ENCODE measurements around the gene KHNYN. TPM values are rescaled to one million over a fixed set of nuclear protein-coding genes. Genes with fewer than 3 reads are reported as not detected.

The KHNYN gene
- polyA plus RNA-seq, 1 experiment, result 19.7 TPM

DNA sequence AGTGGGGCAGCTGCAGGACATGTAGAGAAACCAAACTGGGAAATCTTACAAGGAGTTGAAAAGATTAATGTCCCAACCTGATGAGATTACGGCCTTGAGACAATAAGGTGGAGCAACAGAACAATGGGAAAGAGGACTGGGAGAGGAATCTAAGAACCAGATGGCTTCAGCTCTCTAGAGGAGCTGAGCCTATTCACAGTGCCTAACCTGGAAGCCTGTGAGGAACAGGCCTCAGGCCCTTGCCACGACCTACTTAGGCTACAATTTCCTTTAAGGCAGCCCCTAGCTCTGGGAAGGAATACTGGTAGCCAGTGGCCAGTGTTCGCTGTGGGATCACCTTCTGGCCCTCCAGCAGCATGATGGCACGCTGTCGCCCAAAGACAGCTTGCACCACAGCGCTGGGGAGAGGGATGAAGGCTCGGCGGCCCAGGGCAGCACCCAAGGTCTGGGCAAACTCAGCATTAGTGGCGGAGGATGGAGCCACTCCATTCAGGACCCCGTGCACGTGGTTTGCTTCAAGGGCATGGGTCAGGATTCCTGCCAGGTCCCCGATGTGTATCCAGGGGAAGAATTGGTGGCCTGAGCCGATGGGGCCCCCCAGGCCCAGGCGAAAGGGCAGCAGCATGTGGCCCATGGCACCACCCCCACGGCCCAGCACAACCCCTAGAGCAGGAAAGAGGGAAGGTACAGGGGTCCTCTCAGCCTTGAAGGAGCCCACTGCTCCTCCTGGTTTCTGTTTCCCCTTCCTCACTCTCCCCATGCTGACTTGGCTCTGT, 10.3 kb downstream of the KHNYN start:
- no peak for DNase-seq (ENCODE audit: low read depth)
- H3K27me3 ChIP-seq (ENCODE audit: control insufficient read depth, insufficient read depth, low read length), result no peaks in the 10 kb centered on the region
- ChIA-PET POLR2A (interaction anchor here (0.6 kb wide), 1 partner anchor 114 kb away, joined by 3 read pairs; no protein-coding TSS in a partner anchor), CTCF (interaction anchor here (0.8 to 3.6 kb wide), 5 partner anchors 9 to 132 kb away, joined by 3 to 42 read pairs (median 3); partner anchors contain the start of genes CBLN3, CIDEB and KHNYN)
- peaks cover 31% of the 10 kb centered on the region for H3K36me3 ChIP-seq (ENCODE audit: control insufficient read depth, insufficient read depth, low read length)
- TF ChIP-seq, protein P1, sequence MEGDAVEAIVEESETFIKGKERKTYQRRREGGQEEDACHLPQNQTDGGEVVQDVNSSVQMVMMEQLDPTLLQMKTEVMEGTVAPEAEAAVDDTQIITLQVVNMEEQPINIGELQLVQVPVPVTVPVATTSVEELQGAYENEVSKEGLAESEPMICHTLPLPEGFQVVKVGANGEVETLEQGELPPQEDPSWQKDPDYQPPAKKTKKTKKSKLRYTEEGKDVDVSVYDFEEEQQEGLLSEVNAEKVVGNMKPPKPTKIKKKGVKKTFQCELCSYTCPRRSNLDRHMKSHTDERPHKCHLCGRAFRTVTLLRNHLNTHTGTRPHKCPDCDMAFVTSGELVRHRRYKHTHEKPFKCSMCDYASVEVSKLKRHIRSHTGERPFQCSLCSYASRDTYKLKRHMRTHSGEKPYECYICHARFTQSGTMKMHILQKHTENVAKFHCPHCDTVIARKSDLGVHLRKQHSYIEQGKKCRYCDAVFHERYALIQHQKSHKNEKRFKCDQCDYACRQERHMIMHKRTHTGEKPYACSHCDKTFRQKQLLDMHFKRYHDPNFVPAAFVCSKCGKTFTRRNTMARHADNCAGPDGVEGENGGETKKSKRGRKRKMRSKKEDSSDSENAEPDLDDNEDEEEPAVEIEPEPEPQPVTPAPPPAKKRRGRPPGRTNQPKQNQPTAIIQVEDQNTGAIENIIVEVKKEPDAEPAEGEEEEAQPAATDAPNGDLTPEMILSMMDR (IDR thresholded peaks at IDR 0.05; ENCODE audit: insufficient read depth, low read depth, low read length), result no peak
- H3K4me3 ChIP-seq (ENCODE audit: low read depth, low read length), result no peak overlapping the region

DNA sequence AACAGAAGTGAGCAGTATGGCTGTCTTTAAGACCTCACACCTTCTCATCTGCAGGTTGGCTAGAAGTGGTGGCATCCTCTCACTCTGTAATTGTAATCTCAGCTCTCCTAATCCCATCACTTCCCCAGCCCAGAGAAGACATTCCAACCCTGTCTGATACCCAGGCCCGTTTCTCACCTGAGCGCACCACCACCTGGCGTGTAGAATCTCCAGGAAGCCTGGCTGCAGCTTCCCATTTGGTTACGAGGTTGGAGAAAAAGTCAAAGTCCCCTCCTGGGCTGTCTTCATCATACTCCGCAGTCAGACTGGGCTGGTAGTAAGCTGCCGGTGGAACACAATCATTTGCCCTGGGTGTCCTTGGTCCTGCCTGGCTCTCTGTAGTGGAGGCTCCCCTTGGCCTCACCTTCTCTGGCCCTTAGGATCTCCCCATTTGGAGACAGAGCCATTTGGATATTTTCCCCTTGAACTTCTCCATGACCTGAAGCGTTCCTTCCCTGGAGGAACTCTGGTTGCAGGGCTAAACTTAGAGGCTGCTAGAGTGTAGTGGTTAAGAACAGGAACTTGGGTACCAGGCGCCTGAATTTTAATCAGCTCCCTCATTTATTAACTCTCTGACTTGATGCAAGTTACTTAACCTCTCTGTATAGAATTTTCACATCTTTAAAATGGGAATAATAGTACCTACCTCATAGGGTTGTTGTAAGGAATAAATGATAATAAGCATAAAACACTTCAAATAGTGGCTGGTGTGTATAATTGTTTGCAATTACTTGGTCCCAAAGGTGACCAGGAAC, 11.0 kb downstream of the KHNYN start:
- H3K4me3 ChIP-seq (ENCODE audit: low read depth, low read length), result no peak overlapping the region
- DNase-seq (ENCODE audit: low read depth), result no peak
- H3K27me3 ChIP-seq (ENCODE audit: control insufficient read depth, insufficient read depth, low read length), result no peaks in the 10 kb centered on the region
- ChIA-PET POLR2A (interaction anchor here (0.6 kb wide), 1 partner anchor 115 kb away, joined by 3 read pairs; no protein-coding TSS in a partner anchor), CTCF (interaction anchor here (1.0 to 3.6 kb wide), 10 partner anchors 10 to 134 kb away, joined by 3 to 42 read pairs (median 6); partner anchors contain the start of genes ADCY4, CBLN3, CIDEB and KHNYN)
- peaks cover 31% of the 10 kb centered on the region for H3K36me3 ChIP-seq (ENCODE audit: control insufficient read depth, insufficient read depth, low read length)
- TF ChIP-seq, protein P1 (IDR thresholded peaks at IDR 0.05; ENCODE audit: insufficient read depth, low read depth, low read length), result no peak

DNA sequence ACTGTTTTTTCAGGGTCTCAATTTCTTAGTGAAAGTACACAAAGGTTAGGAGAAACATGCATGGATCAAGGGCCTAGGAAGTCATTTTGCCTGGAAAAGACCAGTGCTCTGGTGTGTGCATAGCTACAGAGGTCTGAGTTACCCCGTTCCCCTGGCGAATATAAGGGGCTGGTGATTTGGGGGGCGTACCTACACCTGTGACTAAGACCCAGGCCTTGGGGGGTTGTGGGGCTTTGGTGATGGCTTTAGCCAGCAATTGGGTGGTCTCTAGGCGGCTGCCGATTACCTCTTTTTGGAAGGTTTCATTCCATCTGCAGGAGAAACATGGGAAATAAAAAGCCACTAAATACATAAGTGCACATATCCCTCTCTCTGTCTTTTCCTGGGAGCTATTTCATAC, 11.7 kb downstream of the KHNYN start:
- H3K4me3 ChIP-seq (ENCODE audit: low read depth, low read length), result peak overlapping the region; percentile 60
- no peaks in the 10 kb centered on the region for H3K27me3 ChIP-seq (ENCODE audit: control insufficient read depth, insufficient read depth, low read length)
- peaks cover 28% of the 10 kb centered on the region for H3K36me3 ChIP-seq (ENCODE audit: control insufficient read depth, insufficient read depth, low read length)
- CTCF ChIA-PET, result interaction anchor here (1.0 to 3.6 kb wide), 11 partner anchors 8 to 280 kb away, joined by 3 to 42 read pairs (median 5); partner anchors contain the start of genes ADCY4, CBLN3, CIDEB and IRF9
- POLR2A ChIA-PET, result interaction anchor here (0.7 to 1.2 kb wide), 3 partner anchors 9 to 80 kb away, joined by 3 to 7 read pairs (median 4); no protein-coding TSS in a partner anchor
- TF ChIP-seq, protein P1 (IDR thresholded peaks at IDR 0.05; ENCODE audit: insufficient read depth, low read depth, low read length), result no peak
- no peak for DNase-seq (ENCODE audit: low read depth)

DNA sequence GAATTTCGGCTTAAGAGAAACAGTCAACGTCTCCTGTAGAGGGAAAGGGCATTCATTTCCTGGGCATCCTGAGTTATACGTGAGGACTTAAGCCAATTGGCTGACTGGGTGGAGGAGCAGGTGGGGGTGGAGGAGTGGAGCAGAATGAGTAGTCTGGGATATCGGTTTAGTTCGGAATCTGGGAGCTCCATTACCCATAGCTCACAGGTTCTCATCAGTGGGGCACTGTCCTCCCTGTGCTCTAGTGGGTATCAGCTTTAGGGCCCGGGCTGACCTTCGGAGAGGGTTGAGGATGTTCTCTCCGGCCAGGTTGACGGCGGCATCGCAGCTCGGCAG, 12.1 kb downstream of the KHNYN start:
- CTCF ChIA-PET, result interaction anchor here (1.0 to 3.6 kb wide), 12 partner anchors 9 to 1141 kb away, joined by 3 to 42 read pairs (median 4); partner anchors contain the start of genes ADCY4, CBLN3, CIDEB and IRF9
- Histone ChIP-seq H3K27me3 (ENCODE audit: control insufficient read depth, insufficient read depth, low read length) (no peaks in the 10 kb centered on the region), H3K4me3 (ENCODE audit: low read depth, low read length) (peak overlapping the region; percentile 60), H3K36me3 (ENCODE audit: control insufficient read depth, insufficient read depth, low read length) (peaks cover 28% of the 10 kb centered on the region)
- no peak for DNase-seq (ENCODE audit: low read depth)
- TF ChIP-seq, protein P1 (IDR thresholded peaks at IDR 0.05; ENCODE audit: insufficient read depth, low read depth, low read length), result no peak
- POLR2A ChIA-PET, result interaction anchor here (0.7 to 1.2 kb wide), 3 partner anchors 9 to 80 kb away, joined by 3 to 7 read pairs (median 4); no protein-coding TSS in a partner anchor
